GM18507 (cell line): ENCODE results near the gene CBFA2T2.
A peak's percentile ranks its signal among the peaks of the same experiment; 100 is the strongest.
"Not testable (repeated sequence)": the region's sequence is repeated elsewhere in the genome, so short reads cannot be mapped to it uniquely, and the experiment has no call there.

Experiments used
- DNase-seq: peaks from one replicate; pipeline ENCODE4 v3.0.0; 2011; ENCODE audit warnings: low read depth; ENCODE audit not compliant: insufficient read length; ENCODE audit errors: extremely low spot score
- FAIRE-seq: peaks from 2 replicates; lab custom pipeline; 2011; peaks lifted over from hg19 to GRCh38; lab: Jason Lieb, UNC

The CBFA2T2 gene

GRCh38 chr20:33537608-33538007 is 47.7 kb downstream of the CBFA2T2 start:
- FAIRE-seq (no peak), DNase-seq (no peak)

GRCh38 chr20:33539129-33539528 is 49.2 kb downstream of the CBFA2T2 start:
- no peak for FAIRE-seq
- DNase-seq: no peak

GRCh38 chr20:33540427-33540826 is 50.5 kb downstream of the CBFA2T2 start:
- FAIRE-seq (no peak), DNase-seq (no peak)

- DNase-seq: no peak
These were observed 51.2 kb downstream of the CBFA2T2 start for GRCh38 chr20:33541074-33541473.

GRCh38 chr20:33541797-33542196 is 51.9 kb downstream of the CBFA2T2 start:
- FAIRE-seq: no peak
- DNase-seq: no peak

More at GRCh38 chr20:33541074-33541473, 51.2 kb downstream of the CBFA2T2 start:
- FAIRE-seq: no peak

GRCh38 chr20:33545763-33546162 is 55.9 kb downstream of the CBFA2T2 start:
- no peak for DNase-seq
- no peak for FAIRE-seq

GRCh38 chr20:33549229-33549999 is 59.5 kb downstream of the CBFA2T2 start:
- FAIRE-seq: no peak
- DNase-seq: no peak

GRCh38 chr20:33551778-33552177 is 61.9 kb downstream of the CBFA2T2 start:
- DNase-seq (no peak), FAIRE-seq (no peak)

GRCh38 chr20:33552519-33552918 is 62.6 kb downstream of the CBFA2T2 start:
- FAIRE-seq (no peak), DNase-seq (no peak)

- DNase-seq (no peak), FAIRE-seq (no peak)
These were observed 63.6 kb downstream of the CBFA2T2 start for GRCh38 chr20:33553516-33553915.

GRCh38 chr20:33554914-33555420 is 65.1 kb downstream of the CBFA2T2 start:
- DNase-seq (peak; percentile 62), FAIRE-seq (peak; percentile 95)

GRCh38 chr20:33555755-33556154 is 65.9 kb downstream of the CBFA2T2 start:
- DNase-seq (no peak), FAIRE-seq (no peak)

GRCh38 chr20:33556246-33556645 is 66.3 kb downstream of the CBFA2T2 start:
- DNase-seq (no peak), FAIRE-seq (peak; percentile 33)

- FAIRE-seq (no peak), DNase-seq (no peak)
These were observed 68.7 kb downstream of the CBFA2T2 start for GRCh38 chr20:33558348-33559144.

GRCh38 chr20:33559212-33559611 is 69.3 kb downstream of the CBFA2T2 start:
- no peak for FAIRE-seq
- no peak for DNase-seq

- DNase-seq: no peak
- FAIRE-seq: no peak
These were observed 70.1 kb downstream of the CBFA2T2 start for GRCh38 chr20:33560026-33560425.

GRCh38 chr20:33561053-33561452 is 71.2 kb downstream of the CBFA2T2 start:
- DNase-seq, FAIRE-seq: not testable (repeated sequence)

- DNase-seq (no peak), FAIRE-seq (no peak)
These were observed 72.1 kb downstream of the CBFA2T2 start for GRCh38 chr20:33561692-33562601.

- DNase-seq: no peak
These were observed 73.9 kb downstream of the CBFA2T2 start for GRCh38 chr20:33563788-33564187.

More at GRCh38 chr20:33563788-33564187, 73.9 kb downstream of the CBFA2T2 start:
- no peak for FAIRE-seq
